ENCODE measurements around the gene AKAP6.

Gene AKAP6

DNA sequence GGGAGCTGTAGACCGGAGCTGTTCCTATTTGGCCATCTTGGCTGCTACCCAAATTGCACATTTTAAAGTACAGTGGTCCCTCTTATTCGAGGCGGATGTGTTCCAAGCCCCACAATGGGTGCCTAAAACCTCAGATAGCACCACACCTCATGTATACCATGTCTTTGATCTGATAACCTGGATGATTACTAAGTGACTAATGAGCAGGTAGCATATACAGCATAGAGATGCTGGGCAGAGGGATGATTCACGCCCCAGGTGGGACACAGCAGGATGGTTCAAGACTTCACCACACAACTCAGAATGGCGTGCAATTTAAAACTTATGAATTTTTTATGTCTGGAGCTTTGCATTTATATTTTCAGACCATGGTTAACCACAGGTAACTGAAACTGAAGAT is 255.0 kb downstream of the AKAP6 start:
- Histone ChIP-seq H3K4me3 (no peak overlapping the region), H3K27ac (no peak overlapping the region)
- DNase-seq (ENCODE audit: low spot score): no peak
- no peak for TF ChIP-seq CTCF (IDR thresholded peaks at IDR 0.05)

- no peak for TF ChIP-seq CTCF (IDR thresholded peaks at IDR 0.05)
- Histone ChIP-seq H3K4me3 (no peak overlapping the region), H3K27ac (no peak overlapping the region)
- DNase-seq (ENCODE audit: low spot score): no peak
Measured at GRCh38 chr14:32587461-32587860, 258.4 kb downstream of the AKAP6 start.

- TF ChIP-seq CTCF (IDR thresholded peaks at IDR 0.05): no peak
- no peak overlapping the region for H3K27ac ChIP-seq
- DNase-seq (ENCODE audit: low spot score): no peak
- H3K4me3 ChIP-seq: no peak overlapping the region
Measured at GRCh38 chr14:32588448-32589320, 259.6 kb downstream of the AKAP6 start.

GRCh38 chr14:32590157-32590556 is 261.1 kb downstream of the AKAP6 start:
- no peak for TF ChIP-seq CTCF (IDR thresholded peaks at IDR 0.05)
- Histone ChIP-seq H3K4me3 (no peak overlapping the region), H3K27ac (no peak overlapping the region)
- no peak for DNase-seq (ENCODE audit: low spot score)

DNA sequence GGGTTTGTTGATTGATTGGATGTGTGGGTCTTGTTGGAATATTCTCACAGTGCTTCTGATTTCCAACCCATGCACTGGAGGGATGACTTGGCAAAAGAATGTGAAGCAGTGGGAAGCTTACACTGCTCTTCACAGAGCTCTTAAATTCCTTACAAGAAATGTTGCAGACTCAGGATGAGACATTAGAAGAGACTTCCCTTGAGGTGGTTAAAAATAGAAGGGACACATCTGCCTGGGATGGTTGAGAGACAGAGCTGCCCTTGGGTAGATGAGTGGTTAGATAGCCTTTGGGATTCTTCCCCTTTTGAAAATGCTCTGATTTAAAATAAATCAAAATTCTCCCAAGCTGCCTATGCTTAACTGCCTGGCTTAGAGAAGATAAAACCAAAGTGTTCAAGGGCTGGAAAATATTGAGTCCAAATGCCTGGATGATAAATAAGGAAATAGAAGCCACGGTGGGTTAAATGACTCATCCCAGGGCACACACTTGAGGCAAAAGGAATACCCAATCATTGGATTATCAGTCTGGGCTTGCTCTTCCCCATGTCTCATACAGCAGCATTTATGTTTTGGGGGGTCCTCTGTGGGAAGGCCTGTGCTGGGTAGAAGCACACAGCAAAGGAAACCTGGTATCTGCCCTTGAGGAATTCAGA is 264.3 kb downstream of the AKAP6 start:
- Histone ChIP-seq H3K4me3 (no peak overlapping the region), H3K27ac (no peak overlapping the region)
- no peak for DNase-seq (ENCODE audit: low spot score)
- no peak for TF ChIP-seq CTCF (IDR thresholded peaks at IDR 0.05)

GRCh38 chr14:32594766-32595165 is 265.7 kb downstream of the AKAP6 start:
- no peak overlapping the region for H3K27ac ChIP-seq
- no peak for DNase-seq (ENCODE audit: low spot score)
- H3K4me3 ChIP-seq: no peak overlapping the region
- TF ChIP-seq CTCF (IDR thresholded peaks at IDR 0.05): no peak

- no peak overlapping the region for H3K27ac ChIP-seq
- no peak for TF ChIP-seq CTCF (IDR thresholded peaks at IDR 0.05)
- H3K4me3 ChIP-seq: no peak overlapping the region
- DNase-seq (ENCODE audit: low spot score): no peak
Measured at GRCh38 chr14:32595497-32595896, 266.4 kb downstream of the AKAP6 start.

Measured in coronary artery (tissue), 2 donors.